ENCODE data around the gene SOWAHC.

SOWAHC gene

GRCh38 chr2:109648041-109648527 is 33.9 kb downstream of the SOWAHC start:
- peak; percentile 44 for DNase-seq

- no peak for DNase-seq
Measured at GRCh38 chr2:109649736-109650695, 35.9 kb downstream of the SOWAHC start.

GRCh38 chr2:109654326-109655050 is 40.3 kb downstream of the SOWAHC start:
- DNase-seq: no peak

GRCh38 chr2:109655287-109655686 is 41.1 kb downstream of the SOWAHC start:
- peak; percentile 11 for DNase-seq

GRCh38 chr2:109659396-109660045 is 45.4 kb downstream of the SOWAHC start:
- no peak for DNase-seq

GRCh38 chr2:109660046-109660860 is 46.1 kb downstream of the SOWAHC start:
- no peak for DNase-seq

GRCh38 chr2:109662889-109663288 is 48.7 kb downstream of the SOWAHC start:
- no peak for DNase-seq

GRCh38 chr2:109663721-109664120 is 49.6 kb downstream of the SOWAHC start:
- peak; percentile 63 for DNase-seq

- DNase-seq: no peak
Measured at GRCh38 chr2:109666466-109666865, 52.3 kb downstream of the SOWAHC start.
